H9 (cell line): ENCODE results near the gene PRAME. TPM values are rescaled to one million over a fixed set of nuclear protein-coding genes. Genes with fewer than 3 reads are reported as not detected.

Experiments
- DNase-seq: peaks from one replicate; pipeline ENCODE4 v3.0.0-alpha.2; 2017
- H2AFZ ChIP-seq: one replicate; pipeline ENCODE4 v1.6.1; 2013; ENCODE audit warnings: mild to moderate bottlenecking, low read length, control low read depth, moderate library complexity
- H2AK5ac ChIP-seq: 2 replicates; pipeline ENCODE4 v1.6.1; 2013; ENCODE audit warnings: low read length, control low read depth, mixed read lengths; ENCODE audit not compliant: insufficient read length
- H2BK120ac ChIP-seq: one replicate; pipeline ENCODE4 v1.6.1; 2013; ENCODE audit warnings: low read depth, mild to moderate bottlenecking, low read length, control low read depth, inconsistent platforms; ENCODE audit not compliant: poor library complexity, severe bottlenecking
- H2BK12ac ChIP-seq: 2 replicates; pipeline ENCODE4 v1.6.1; 2013; ENCODE audit warnings: low read length, control low read depth, mixed read lengths, low read depth; ENCODE audit not compliant: insufficient read length
- H2BK15ac ChIP-seq: 2 replicates; pipeline ENCODE4 v1.6.1; 2013; ENCODE audit warnings: low read depth, low read length, control low read depth
- H2BK20ac ChIP-seq: one replicate; pipeline ENCODE4 v1.6.1; 2013; ENCODE audit warnings: low read depth, mild to moderate bottlenecking, low read length, control low read depth, inconsistent platforms; ENCODE audit not compliant: poor library complexity, severe bottlenecking
- H2BK5ac ChIP-seq: 2 replicates; pipeline ENCODE4 v1.6.1; 2013; ENCODE audit warnings: low read length, control low read depth, mixed read lengths; ENCODE audit not compliant: insufficient read length
- H3K14ac ChIP-seq: 2 replicates; pipeline ENCODE4 v1.6.1; 2013; ENCODE audit warnings: low read length, control low read depth; ENCODE audit not compliant: insufficient read depth
- H3K18ac ChIP-seq: 2 replicates; pipeline ENCODE4 v1.6.1; 2013; ENCODE audit warnings: low read depth, mild to moderate bottlenecking, mixed read lengths, low read length, control low read depth; ENCODE audit not compliant: insufficient read length
- H3K23ac ChIP-seq: 2 replicates; pipeline ENCODE4 v1.6.1; 2013; ENCODE audit warnings: low read length, control low read depth, mixed read lengths, low read depth; ENCODE audit not compliant: insufficient read length
- H3K23me2 ChIP-seq: 2 replicates; pipeline ENCODE4 v1.6.1; 2013; ENCODE audit warnings: low read depth, mild to moderate bottlenecking, mixed read lengths, low read length, control low read depth; ENCODE audit not compliant: insufficient read length, poor library complexity, severe bottlenecking
- H3K27ac ChIP-seq: 2 replicates; pipeline ENCODE4 v1.5.1; 2013; ENCODE audit warnings: low read length, control low read depth, mixed read lengths, low read depth; ENCODE audit not compliant: insufficient read length
- H3K27me3 ChIP-seq: 2 replicates; pipeline ENCODE4 v1.6.1; 2013; ENCODE audit warnings: low read length, control low read depth, inconsistent platforms; ENCODE audit not compliant: insufficient read depth
- H3K4ac ChIP-seq: 2 replicates; pipeline ENCODE4 v1.6.1; 2013; ENCODE audit warnings: low read depth, mild to moderate bottlenecking, control low read depth, inconsistent platforms, low read length, moderate library complexity
- H3K4me1 ChIP-seq: 2 replicates; pipeline ENCODE4 v1.6.1; 2013; ENCODE audit warnings: low read length, control low read depth, inconsistent platforms; ENCODE audit not compliant: insufficient read depth
- H3K4me2 ChIP-seq: 2 replicates; pipeline ENCODE4 v1.6.1; 2013; ENCODE audit warnings: low read length, control low read depth, mixed read lengths; ENCODE audit not compliant: insufficient read length, insufficient read depth
- H3K56ac ChIP-seq: 2 replicates; pipeline ENCODE4 v1.6.1; 2013; ENCODE audit warnings: low read depth, mild to moderate bottlenecking, mixed read lengths, low read length, control low read depth; ENCODE audit not compliant: insufficient read length
- H3K79me1 ChIP-seq: 2 replicates; pipeline ENCODE4 v1.6.1; 2013; ENCODE audit warnings: low read depth, mild to moderate bottlenecking, moderate library complexity, low read length, control low read depth, inconsistent platforms; ENCODE audit not compliant: insufficient read depth, poor library complexity, severe bottlenecking
- H3K79me2 ChIP-seq: 2 replicates; pipeline ENCODE4 v1.6.1; 2013; ENCODE audit warnings: low read length, control low read depth, inconsistent platforms; ENCODE audit not compliant: insufficient read depth
- H3K9ac ChIP-seq: 2 replicates; pipeline ENCODE4 v1.6.1; 2013; ENCODE audit warnings: low read length, control low read depth, mixed read lengths; ENCODE audit not compliant: insufficient read length; ENCODE audit errors: extremely low read depth
- H3K9me3 ChIP-seq: one replicate; pipeline ENCODE4 v1.6.1; 2013; ENCODE audit warnings: low read depth, low read length, inconsistent platforms; ENCODE audit not compliant: control insufficient read depth
- H3T11ph ChIP-seq: one replicate; pipeline ENCODE4 v1.6.1; 2013; ENCODE audit warnings: mild to moderate bottlenecking, low read length, control low read depth, inconsistent platforms
- H4K20me1 ChIP-seq: one replicate; pipeline ENCODE4 v1.6.1; 2013; ENCODE audit not compliant: control insufficient read depth, insufficient read length, insufficient read depth
- H4K5ac ChIP-seq: 2 replicates; pipeline ENCODE4 v1.6.1; 2013; ENCODE audit warnings: low read depth, mild to moderate bottlenecking, mixed read lengths, low read length, control low read depth; ENCODE audit not compliant: insufficient read length
- H4K8ac ChIP-seq: replicated peaks from 2 replicates; pipeline ENCODE4 v1.6.1; 2013; ENCODE audit warnings: low read length, control low read depth, mixed read lengths, low read depth; ENCODE audit not compliant: insufficient read length
- H4K91ac ChIP-seq: 2 replicates; pipeline ENCODE4 v1.6.1; 2013; ENCODE audit warnings: low read depth, mild to moderate bottlenecking, moderate library complexity, mixed read lengths, low read length, control low read depth; ENCODE audit not compliant: insufficient read length
- H3K27ac Mint-ChIP-seq, 3 experiments: 2 replicates in 2 of 3; 3 replicates in 1 of 3; pipeline ENCODE4 v1.8.0; 2020 to 2021; ENCODE audit warnings: mixed read lengths in 3 of 3, mild to moderate bottlenecking in 1 of 3, moderate library complexity in 1 of 3
- H3K27me3 Mint-ChIP-seq: 2 replicates; pipeline ENCODE4 v1.8.0; 2021; ENCODE audit warnings: low read depth, mild to moderate bottlenecking, moderate library complexity, mixed read lengths
- H3K36me3 Mint-ChIP-seq, 3 experiments: 2 replicates in 2 of 3; 3 replicates in 1 of 3; pipeline ENCODE4 v1.8.0; 2020 to 2021; ENCODE audit warnings: low read depth in 3 of 3, mixed read lengths in 3 of 3; ENCODE audit not compliant: insufficient read depth in 1 of 3
- H3K4me1 Mint-ChIP-seq, 2 experiments: 2 replicates each; pipeline ENCODE4 v1.8.0; 2020; ENCODE audit warnings: mixed read lengths in 2 of 2
- H3K4me3 Mint-ChIP-seq, 2 experiments: 2 replicates in 1 of 2; 3 replicates in 1 of 2; pipeline ENCODE4 v1.8.0; 2020 to 2021; ENCODE audit warnings: mild to moderate bottlenecking in 2 of 2, mixed read lengths in 2 of 2, moderate library complexity in 1 of 2
- H3K9me3 Mint-ChIP-seq, 2 experiments: 2 replicates in 1 of 2; 3 replicates in 1 of 2; pipeline ENCODE4 v1.8.0; 2020; ENCODE audit warnings: mild to moderate bottlenecking in 2 of 2, mixed read lengths in 2 of 2, moderate library complexity in 1 of 2
- CTCF ChIP-seq: fragments of 200-600 bp; sonication (generic); conservative IDR thresholded peaks from 3 replicates; pipeline ENCODE4 v1.8.0; 2021; ENCODE audit warnings: antibody characterized with exemption, mild to moderate bottlenecking
- WGBS: extraction: QIAGEN DNeasy Blood & Tissue Kit; methylation state at CpG from one replicate; pipeline ENCODE4 v1.1.7; 2013; ENCODE audit warnings: missing lambda C conversion rate, low lambda C conversion rate, mixed read lengths; ENCODE audit not compliant: insufficient read length; ENCODE audit errors: extremely low coverage; 5-methylcytosine and 5-hydroxymethylcytosine counted together
- total RNA-seq: library from RNA; stranded (reverse); gene quantifications from 2 replicates; pipeline ENCODE4 v1.2.1, GENCODE V29; 2021

PRAME gene
- total RNA-seq, 1 experiment from 2014 or later: 0.31 TPM

GRCh38 chr22:22536515-22536914, 22.6 kb downstream of the PRAME start:
- WGBS: 100% methylated on average over 1 of the region's 6 CpGs
- no peak overlapping the region for H2BK15ac ChIP-seq
- Mint-ChIP-seq H3K4me3 (no peak overlapping the region), H3K27me3 (peaks cover 95% of the 10 kb centered on the region), H3K9me3 (peaks cover 5 to 11% of the 10 kb centered on the region in 2 experiments; a peak in 3 of 5 replicates), H3K36me3 (no peaks in the 10 kb centered on the region), H3K27ac (no peak overlapping the region), H3K4me1 (no peaks in the 10 kb centered on the region)
- no peak overlapping the region for H2BK12ac ChIP-seq
- no peak overlapping the region for H4K5ac ChIP-seq
- H3K9me3 ChIP-seq: no peaks in the 10 kb centered on the region
- no peak overlapping the region for H3K18ac ChIP-seq
- no peak overlapping the region for H3K9ac ChIP-seq
- H3K79me1 ChIP-seq: no peaks in the 10 kb centered on the region
- peaks cover 7% of the 10 kb centered on the region; the same call in 1 of the 2 replicates for H3K27me3 ChIP-seq
- no peak overlapping the region for H4K8ac ChIP-seq
- no peaks in the 10 kb centered on the region for H4K20me1 ChIP-seq
- H3K4ac ChIP-seq: no peak overlapping the region
- no peak overlapping the region for H4K91ac ChIP-seq
- H2BK5ac ChIP-seq: no peak overlapping the region
- H3K23ac ChIP-seq: no peak overlapping the region
- no peak overlapping the region for H2BK120ac ChIP-seq
- H2AK5ac ChIP-seq: no peak overlapping the region
- H3K4me2 ChIP-seq: no peak overlapping the region
- H3K79me2 ChIP-seq: no peaks in the 10 kb centered on the region
- H3K56ac ChIP-seq: no peak overlapping the region
- no peak for TF ChIP-seq CTCF
- no peak overlapping the region for H3K14ac ChIP-seq
- no peak overlapping the region for H3K27ac ChIP-seq
- H3K4me1 ChIP-seq: no peaks in the 10 kb centered on the region
- no peaks in the 10 kb centered on the region for H3K23me2 ChIP-seq
- DNase-seq: no peak
- H2BK20ac ChIP-seq: no peak overlapping the region
- no peak overlapping the region for H2AFZ ChIP-seq
- no peak overlapping the region for H3T11ph ChIP-seq
